Tibial artery (tissue), 4 donors: ENCODE data around the gene KCNH6.

ENCODE experiments used
- DNase-seq, 2 donors: peaks; one replicate each; pipeline ENCODE4 v3.0.0-alpha.2; 2019
- H3K27ac ChIP-seq, 2 donors: fragments of 200-600 bp; sonication (generic) in 1 of 2; 1 replicate in 1 of 2; 2 replicates in 1 of 2; pipeline ENCODE4 v1.5.1; 2018 to 2019; ENCODE audit warnings: mild to moderate bottlenecking in 1 of 2
- H3K27me3 ChIP-seq, 2 donors: fragments of 200-600 bp; sonication (generic) in 1 of 2; one replicate each; pipeline versions ENCODE4 v1.5.1 to v1.6.0; 2016 to 2019
- H3K36me3 ChIP-seq, 3 donors: fragments of 200-600 bp; sonication (generic) in 2 of 3; one replicate each; pipeline ENCODE4 v1.5.1; 2016 to 2019; ENCODE audit warnings: mild to moderate bottlenecking in 2 of 3
- H3K4me1 ChIP-seq, 4 donors: fragments of 200-600 bp; sonication (generic) in 2 of 4; 1 replicate in 3 of 4; 2 replicates in 1 of 4; pipeline ENCODE4 v1.5.1; 2016 to 2019
- H3K4me3 ChIP-seq, 2 donors: fragments of 200-600 bp; sonication (generic) in 1 of 2; 1 replicate in 1 of 2; 2 replicates in 1 of 2; pipeline ENCODE4 v1.5.1; 2018 to 2019; ENCODE audit warnings: mild to moderate bottlenecking in 2 of 2
- H3K9me3 ChIP-seq, 3 donors: fragments of 200-600 bp; sonication (generic) in 1 of 3; one replicate each; pipeline ENCODE4 v1.5.1; 2016 to 2019
- CTCF ChIP-seq, 2 experiments: fragments of 200-600 bp in 1 of 2; fragments of 450-650 bp in 1 of 2; IDR thresholded peaks; one replicate each; pipeline ENCODE4 v1.5.1; 2017 to 2019; ENCODE audit warnings: antibody characterized with exemption in 2 of 2, mild to moderate bottlenecking in 1 of 2, moderate library complexity in 1 of 2
- intact Hi-C: fragments of 100-400 bp; cut with DNase I; formaldehyde crosslinking; loops from one replicate; pipeline ENCODE4 v1.15.0; 2023; ENCODE audit warnings: low total_unique reads

KCNH6 gene

DNA sequence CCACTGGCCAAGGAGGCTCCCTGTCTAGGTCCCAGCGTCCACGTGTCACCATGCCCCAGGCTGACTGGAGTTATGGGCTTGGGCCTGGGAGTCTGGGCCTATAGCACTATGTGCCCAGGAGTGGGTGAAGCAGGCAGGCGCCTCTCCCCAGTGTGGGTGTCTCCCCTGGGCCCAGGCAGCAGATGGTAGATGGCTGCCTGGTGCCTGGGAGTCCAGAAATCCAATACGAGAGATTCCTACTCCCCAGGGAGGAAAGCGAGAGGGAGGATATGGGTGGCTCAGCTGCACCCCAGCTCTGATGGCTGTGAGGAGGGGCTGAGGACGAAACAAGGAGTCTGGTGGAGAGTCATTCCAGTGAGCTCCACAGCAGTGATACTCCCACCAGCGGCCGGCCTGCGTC, 5.0 kb downstream of the KCNH6 start:
- H3K4me1 ChIP-seq, result peaks cover 0 to 3% (median under 1%) of the 10 kb centered on the region in 4 donors
- TF ChIP-seq CTCF (IDR thresholded peaks at IDR 0.05), result no peak
- H3K27me3 ChIP-seq, result peaks cover 0 to 34% of the 10 kb centered on the region in 2 donors
- no peak for DNase-seq
- H3K9me3 ChIP-seq, result no peaks in the 10 kb centered on the region
- H3K4me3 ChIP-seq, result no peak overlapping the region
- intact Hi-C loops, result no loop called here
- no peaks in the 10 kb centered on the region for H3K36me3 ChIP-seq
- no peak overlapping the region for H3K27ac ChIP-seq

GRCh38 chr17:63529711-63530556, 6.8 kb downstream of the KCNH6 start:
- H3K27ac ChIP-seq, result no peak overlapping the region
- TF ChIP-seq CTCF (IDR thresholded peaks at IDR 0.05), result no peak
- no peaks in the 10 kb centered on the region for H3K36me3 ChIP-seq
- intact Hi-C loops, result no loop called here
- DNase-seq, result no peak
- H3K4me3 ChIP-seq, result no peak overlapping the region
- no peaks in the 10 kb centered on the region for H3K9me3 ChIP-seq
- peaks cover 0 to 25% of the 10 kb centered on the region in 2 donors for H3K27me3 ChIP-seq
- H3K4me1 ChIP-seq, result no peaks in the 10 kb centered on the region

DNA sequence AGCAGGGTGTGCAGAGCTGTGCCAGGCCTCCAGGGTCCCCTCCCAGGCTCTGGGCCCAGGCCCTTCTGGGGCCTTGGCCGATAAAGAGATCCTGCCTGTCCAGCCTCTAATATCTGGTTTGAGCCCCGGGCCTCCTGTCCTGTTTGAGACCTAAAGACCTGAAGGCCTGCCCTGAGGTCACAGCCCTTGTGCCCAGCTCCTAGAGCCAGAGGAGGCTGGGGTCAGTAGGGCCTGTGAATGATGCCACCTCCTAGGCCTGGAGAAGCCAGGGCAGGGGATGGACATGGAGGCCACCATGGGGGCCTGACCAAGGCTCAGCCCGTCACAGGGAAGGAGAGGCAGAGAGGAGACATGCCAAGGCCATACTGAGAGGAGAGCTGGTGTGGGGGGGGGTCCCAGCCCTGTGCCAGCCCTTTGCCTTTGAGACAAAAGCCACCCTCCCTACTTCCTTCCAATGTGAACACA, 7.4 kb downstream of the KCNH6 start:
- TF ChIP-seq CTCF (IDR thresholded peaks at IDR 0.05), result no peak

GRCh38 chr17:63531022-63531965, 8.1 kb downstream of the KCNH6 start:
- H3K4me1 ChIP-seq, result no peaks in the 10 kb centered on the region
- no peak overlapping the region for H3K27ac ChIP-seq
- no peak for DNase-seq
- peaks cover 0 to 22% of the 10 kb centered on the region in 2 donors for H3K27me3 ChIP-seq
- H3K9me3 ChIP-seq, result no peaks in the 10 kb centered on the region
- intact Hi-C loops, result no loop called here
- TF ChIP-seq CTCF (IDR thresholded peaks at IDR 0.05), result no peak
- no peaks in the 10 kb centered on the region for H3K36me3 ChIP-seq
- H3K4me3 ChIP-seq, result no peak overlapping the region

More for the DNA sequence above, 7.4 kb downstream of the KCNH6 start:
- Histone ChIP-seq H3K36me3 (no peaks in the 10 kb centered on the region), H3K27me3 (peaks cover 0 to 23% of the 10 kb centered on the region in 2 donors), H3K4me1 (no peaks in the 10 kb centered on the region), H3K4me3 (no peak overlapping the region), H3K27ac (no peak overlapping the region), H3K9me3 (no peaks in the 10 kb centered on the region)
- no peak for DNase-seq
- intact Hi-C loops, result no loop called here

DNA sequence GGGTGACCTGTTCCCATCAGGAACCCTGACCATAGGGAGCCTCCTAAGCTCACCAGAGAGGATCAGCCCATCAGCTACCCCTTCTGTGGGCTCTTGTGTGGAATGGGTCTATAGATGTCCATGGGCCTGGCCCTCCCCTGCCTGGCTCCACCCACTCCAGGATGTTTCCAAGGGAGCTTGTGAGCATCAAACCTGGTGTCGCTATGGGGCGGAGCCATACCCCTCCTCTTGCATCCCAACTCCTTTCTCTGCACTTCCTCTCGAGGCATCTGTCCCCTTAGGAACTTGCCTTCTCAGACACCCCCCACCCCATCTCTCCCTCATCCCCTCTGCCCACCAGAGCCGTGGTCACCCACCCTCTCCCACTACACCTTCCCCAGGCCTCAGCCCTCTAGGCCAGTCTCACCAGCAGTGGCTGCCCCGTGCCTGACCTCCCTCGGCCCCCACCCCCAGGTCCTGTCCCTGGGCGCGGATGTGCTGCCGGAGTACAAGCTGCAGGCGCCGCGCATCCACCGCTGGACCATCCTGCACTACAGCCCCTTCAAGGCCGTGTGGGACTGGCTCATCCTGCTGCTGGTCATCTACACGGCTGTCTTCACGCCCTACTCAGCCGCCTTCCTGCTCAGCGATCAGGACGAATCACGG, 10.4 kb downstream of the KCNH6 start:
- Histone ChIP-seq H3K27ac (no peak overlapping the region), H3K36me3 (no peaks in the 10 kb centered on the region), H3K4me3 (no peak overlapping the region), H3K27me3 (peaks cover 0 to 33% of the 10 kb centered on the region in 2 donors), H3K9me3 (no peaks in the 10 kb centered on the region), H3K4me1 (peaks cover 0 to 9% (median 7%) of the 10 kb centered on the region in 4 donors)
- intact Hi-C loops, result no loop called here
- no peak for TF ChIP-seq CTCF (IDR thresholded peaks at IDR 0.05)
- DNase-seq, result no peak
